Heart right ventricle (tissue), 16 donors: Measurements from ENCODE around the gene TAAR2. TPM values are rescaled to one million over a fixed set of nuclear protein-coding genes. Genes with fewer than 3 reads are reported as not detected.

Source experiments
- ATAC-seq, 8 donors: fragments of 200-7000 bp; cut with Tn5 transposase; one replicate each; pipeline ENCODE4 v1.9.1; 2020; ENCODE audit warnings: mild to moderate bottlenecking in 8 of 8, moderate library complexity in 8 of 8, moderate number of reproducible peaks in 1 of 8
- DNase-seq, 2 donors: peaks; one replicate each; pipeline ENCODE4 v3.0.0-alpha.2; 2020
- H3K27ac ChIP-seq, 10 donors: fragments of 200-600 bp; sonication (generic) in 2 of 10; one replicate each; pipeline versions ENCODE4 v1.5.0 to v1.8.0; 2020 to 2022; ENCODE audit warnings: mild to moderate bottlenecking in 3 of 10
- H3K27me3 ChIP-seq, 7 donors: fragments of 200-600 bp; one replicate each; pipeline ENCODE4 v1.8.0; 2021 to 2022; ENCODE audit warnings: mild to moderate bottlenecking in 2 of 7
- H3K36me3 ChIP-seq, 9 donors: fragments of 200-600 bp; sonication (generic) in 1 of 9; one replicate each; pipeline versions ENCODE4 v1.5.0 to v1.8.0; 2020 to 2022; ENCODE audit warnings: mild to moderate bottlenecking in 2 of 9
- H3K4me1 ChIP-seq, 9 donors: fragments of 200-600 bp; sonication (generic) in 1 of 9; one replicate each; pipeline versions ENCODE4 v1.5.0 to v1.8.0; 2020 to 2022; ENCODE audit warnings: mild to moderate bottlenecking in 4 of 9
- H3K4me3 ChIP-seq, 10 donors: fragments of 200-600 bp; sonication (generic) in 2 of 10; one replicate each; pipeline versions ENCODE4 v1.5.0 to v1.8.0; 2020 to 2022; ENCODE audit warnings: mild to moderate bottlenecking in 7 of 10, moderate library complexity in 2 of 10
- H3K9me3 ChIP-seq, 11 donors: fragments of 200-600 bp in 10 of 11; sonication (generic) in 2 of 11; one replicate each; pipeline versions ENCODE4 v1.5.0 to v1.8.0; 2013 to 2022; ENCODE audit warnings: mild to moderate bottlenecking in 2 of 11, control low read depth in 1 of 11, moderate library complexity in 1 of 11
- WGBS, 2 donors: extraction: QIAGEN DNeasy Blood & Tissue Kit; methylation state at CpG; one replicate each; pipeline ENCODE4 v1.1.7; 2013; ENCODE audit warnings: inconsistent platforms in 1 of 2; 5-methylcytosine and 5-hydroxymethylcytosine counted together
- intact Hi-C, 10 donors: fragments of 100-400 bp; cut with DNase I; formaldehyde crosslinking; loops; one replicate each; pipeline versions ENCODE4 v1.11.1 to v1.14.2; 2022
- polyA plus RNA-seq, 2 donors: library from polyadenylated mRNA; stranded (reverse); fragments of 200-250 nt; gene quantifications; one replicate each; pipeline ENCODE4 v1.2.3, GENCODE V29; 2013
- total RNA-seq, 10 donors: library from RNA; stranded (reverse); fragmentation: NEBNext Ultra II Directional in 3 of 10; extraction: Animal tissue kit (Norgen Biotek cat#: 25700) in 3 of 10; gene quantifications; one replicate each; pipeline versions ENCODE4 v1.2.1 to v1.2.4, GENCODE V29; 2021 to 2023
- TF ChIP-seq, protein P1 (sequence below), 9 donors: fragments of 200-600 bp; sonication (generic) in 2 of 9; IDR thresholded peaks; one replicate each; pipeline versions ENCODE4 v1.5.0 to v1.8.0; 2021 to 2022; ENCODE audit warnings: antibody characterized with exemption in 9 of 9, mild to moderate bottlenecking in 5 of 9, moderate library complexity in 1 of 9
- donor health status: Arrhythmogenic right ventricular cardiomyopathy.
- donor health status: ischemic (EF 13 %, LVEDD 7.1; RV severe dilation, severe dysfunction).
- donor health status: healthy with polysubstance abuse.
- donor health status: DM: no; HTN: yes; CAD: no.
- donor health status: DM: no; HTN: no; CAD: no.
- donor health status: ischemic (EF 25% LVEDD 6.9; RV normal size, moderate dysfunction).
- donor health status: ischemic (EF 25% LVEDD 5.7; RV mildly dilated, moderate dysfunction).
- donor health status: healthy.
- donor health status: DM: yes; HTN: yes; CAD: no.
- donor health status: Ischemic cardiomyopathy.
- donor health status: ischemic (EF 35%, LVEDD 5.7; RV mildly dilated, moderate dysfunction).
- donor health status: nonischemic (EF 11% LVEDD 7.7; RV severe dilation, severe dysfunction).
- donor health status: DM: yes; HTN: yes; CAD: no.
- donor health status: PGD.
- donor health status: ischemic (EF 29% LVEDD 5.4; RV normal size, mild dysfunction).
- donor health status: nonischemic (EF 23%, LVEDD 6.1; RV moderate dilation, normal function).

Gene TAAR2
- total and polyA plus RNA-seq, 12 donors: not detected

DNA sequence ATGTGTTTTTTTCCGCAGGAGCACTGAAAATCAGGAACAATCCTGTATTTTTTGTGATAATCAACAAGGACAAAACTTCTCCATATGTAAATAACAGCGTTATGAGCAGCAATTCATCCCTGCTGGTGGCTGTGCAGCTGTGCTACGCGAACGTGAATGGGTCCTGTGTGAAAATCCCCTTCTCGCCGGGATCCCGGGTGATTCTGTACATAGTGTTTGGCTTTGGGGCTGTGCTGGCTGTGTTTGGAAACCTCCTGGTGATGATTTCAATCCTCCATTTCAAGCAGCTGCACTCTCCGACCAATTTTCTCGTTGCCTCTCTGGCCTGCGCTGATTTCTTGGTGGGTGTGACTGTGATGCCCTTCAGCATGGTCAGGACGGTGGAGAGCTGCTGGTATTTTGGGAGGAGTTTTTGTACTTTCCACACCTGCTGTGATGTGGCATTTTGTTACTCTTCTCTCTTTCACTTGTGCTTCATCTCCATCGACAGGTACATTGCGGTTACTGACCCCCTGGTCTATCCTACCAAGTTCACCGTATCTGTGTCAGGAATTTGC, 53.8 kb downstream of the TAAR2 start, which contains the start of gene TAAR6:
Gene TAAR6 (plus strand): TSS at position 102 of the 557 bp plus-strand sequence. CDS start 0 bp downstream, at position 102.
- Histone ChIP-seq H3K9me3 (no peaks in the 10 kb centered on the region), H3K27me3 (peaks cover 0 to 47% (median 20%) of the 10 kb centered on the region in 7 donors), H3K4me3 (no peak within 1 kb of the TSS), H3K4me1 (peaks cover 0 to 8% (median 0%) of the 10 kb centered on the region in 9 donors), H3K27ac (no peak within 1 kb of the TSS), H3K36me3 (no peaks in the 10 kb centered on the region)
- TF ChIP-seq, protein P1, sequence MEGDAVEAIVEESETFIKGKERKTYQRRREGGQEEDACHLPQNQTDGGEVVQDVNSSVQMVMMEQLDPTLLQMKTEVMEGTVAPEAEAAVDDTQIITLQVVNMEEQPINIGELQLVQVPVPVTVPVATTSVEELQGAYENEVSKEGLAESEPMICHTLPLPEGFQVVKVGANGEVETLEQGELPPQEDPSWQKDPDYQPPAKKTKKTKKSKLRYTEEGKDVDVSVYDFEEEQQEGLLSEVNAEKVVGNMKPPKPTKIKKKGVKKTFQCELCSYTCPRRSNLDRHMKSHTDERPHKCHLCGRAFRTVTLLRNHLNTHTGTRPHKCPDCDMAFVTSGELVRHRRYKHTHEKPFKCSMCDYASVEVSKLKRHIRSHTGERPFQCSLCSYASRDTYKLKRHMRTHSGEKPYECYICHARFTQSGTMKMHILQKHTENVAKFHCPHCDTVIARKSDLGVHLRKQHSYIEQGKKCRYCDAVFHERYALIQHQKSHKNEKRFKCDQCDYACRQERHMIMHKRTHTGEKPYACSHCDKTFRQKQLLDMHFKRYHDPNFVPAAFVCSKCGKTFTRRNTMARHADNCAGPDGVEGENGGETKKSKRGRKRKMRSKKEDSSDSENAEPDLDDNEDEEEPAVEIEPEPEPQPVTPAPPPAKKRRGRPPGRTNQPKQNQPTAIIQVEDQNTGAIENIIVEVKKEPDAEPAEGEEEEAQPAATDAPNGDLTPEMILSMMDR (IDR thresholded peaks at IDR 0.05): no peak
- ATAC-seq (no peak), DNase-seq (no peak)
- intact Hi-C loops: no loop called here
- 71 to 77% methylated on average over 15 of the region's 15 CpGs for WGBS, 2 donors

DNA sequence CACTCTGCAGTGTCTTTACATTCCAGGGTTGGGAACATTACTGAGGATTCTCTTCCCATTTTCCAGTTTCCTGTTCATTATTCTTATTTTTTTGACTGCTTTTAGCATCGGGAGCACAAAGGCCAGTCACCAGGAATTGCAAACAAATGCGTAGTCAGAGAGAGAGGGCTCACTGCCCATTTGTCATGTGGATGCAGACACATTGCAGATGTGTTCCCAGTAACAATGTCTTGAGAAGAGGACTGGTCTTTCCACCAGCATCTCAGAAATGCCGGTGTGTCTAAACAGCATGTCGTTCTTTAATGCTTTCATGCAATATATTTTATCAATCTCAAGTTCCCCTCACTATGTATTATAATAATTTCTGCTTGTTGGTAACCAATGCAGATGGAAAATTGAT, 54.9 kb downstream of the TAAR2 start:
- DNase-seq (no peak), ATAC-seq (no peak)
- WGBS, 2 donors: 49 to 53% methylated on average over 4 of the region's 4 CpGs
- H3K4me3 ChIP-seq: no peak overlapping the region
- intact Hi-C loops: no loop called here
- no peaks in the 10 kb centered on the region for H3K9me3 ChIP-seq
- no peaks in the 10 kb centered on the region for H3K36me3 ChIP-seq
- TF ChIP-seq, protein P1 (IDR thresholded peaks at IDR 0.05): no peak
- no peak overlapping the region for H3K27ac ChIP-seq
- H3K27me3 ChIP-seq: peaks cover 0 to 56% (median 20%) of the 10 kb centered on the region in 7 donors
- peaks cover 0 to 8% (median 0%) of the 10 kb centered on the region in 9 donors for H3K4me1 ChIP-seq

DNA sequence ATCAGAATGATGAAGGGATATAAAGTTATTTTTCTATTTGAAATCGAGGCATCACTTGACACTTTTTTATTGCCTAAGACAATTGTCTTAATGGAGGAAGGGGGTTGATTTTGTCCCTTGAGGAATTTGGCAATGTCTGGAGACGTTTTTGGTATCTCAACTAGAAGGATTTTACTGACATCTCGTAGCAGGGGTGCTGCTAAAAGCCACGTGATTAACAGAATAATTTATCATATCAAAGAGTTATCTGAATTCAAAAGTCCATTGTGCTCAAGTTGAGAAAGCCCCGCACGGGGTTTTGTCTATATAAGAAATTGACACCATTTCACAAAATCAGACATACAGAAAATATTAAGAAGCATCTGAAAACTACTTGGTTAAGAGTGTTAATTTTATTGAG, 55.5 kb downstream of the TAAR2 start:
- H3K27ac ChIP-seq: no peak overlapping the region
- no peak overlapping the region for H3K4me3 ChIP-seq
- H3K27me3 ChIP-seq: peaks cover 0 to 62% (median 20%) of the 10 kb centered on the region in 7 donors
- no peaks in the 10 kb centered on the region for H3K36me3 ChIP-seq
- TF ChIP-seq, protein P1 (IDR thresholded peaks at IDR 0.05): no peak
- peaks cover 0 to 8% (median 0%) of the 10 kb centered on the region in 9 donors for H3K4me1 ChIP-seq
- H3K9me3 ChIP-seq: no peaks in the 10 kb centered on the region
- WGBS, 2 donors: 48 to 53% methylated on average over 6 of the region's 6 CpGs
- DNase-seq: no peak
- ATAC-seq: no peak
- intact Hi-C loops: no loop called here

DNA sequence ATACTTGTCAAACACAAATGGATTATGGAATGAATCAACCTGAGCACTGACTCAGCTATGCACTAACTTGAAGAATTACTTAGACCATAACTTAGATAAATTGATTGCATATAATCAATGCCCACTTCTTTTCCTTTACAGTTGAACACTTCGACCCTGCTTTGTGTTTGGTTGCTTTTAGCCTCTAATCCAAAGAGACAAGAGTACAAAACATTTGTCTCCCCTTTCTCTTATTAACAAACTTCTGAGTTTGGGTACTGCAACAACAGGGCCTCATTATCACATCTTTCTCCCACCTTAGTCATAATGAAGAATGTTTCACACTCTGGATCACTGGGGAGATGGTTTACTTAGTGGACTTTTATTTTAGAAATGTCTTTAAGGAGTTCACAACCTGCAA, 56.5 kb downstream of the TAAR2 start:
- 64 to 77% methylated on average over 1 of the region's 1 CpG for WGBS, 2 donors
- DNase-seq: no peak
- H3K4me1 ChIP-seq: peaks cover 0 to 8% (median 0%) of the 10 kb centered on the region in 9 donors
- intact Hi-C loops: no loop called here
- TF ChIP-seq, protein P1 (IDR thresholded peaks at IDR 0.05): no peak
- H3K27ac ChIP-seq: no peak overlapping the region
- ATAC-seq: no peak
- H3K27me3 ChIP-seq: peaks cover 0 to 72% (median 13%) of the 10 kb centered on the region in 7 donors
- H3K36me3 ChIP-seq: no peaks in the 10 kb centered on the region
- H3K4me3 ChIP-seq: no peak overlapping the region
- H3K9me3 ChIP-seq: no peaks in the 10 kb centered on the region

Other genes with a start within 250 kb of the TAAR2 start
- gene MOXD1, start 222.8 kb downstream of the TAAR2 start, total RNA-seq: 1 to 10 TPM in 8 of 10 donors, under 1 TPM in 2; 0.92 to 4.9 (median 2.0) TPM
- under 1 TPM; 0.80 to 0.93 TPM for gene MOXD1, start 222.8 kb downstream of the TAAR2 start, polyA plus RNA-seq
- 10 to 100 TPM; 50.4 to 71.4 (median 61.3) TPM for gene STX7, start 111.2 kb downstream of the TAAR2 start, total RNA-seq
- 10 to 100 TPM in 1 of 2 donors, 1 to 10 TPM in 1; 6.4 to 11.9 TPM for gene STX7, start 111.2 kb downstream of the TAAR2 start, polyA plus RNA-seq
- gene TAAR9, start 86.0 kb downstream of the TAAR2 start, total RNA-seq: not detected
- not detected for gene TAAR9, start 86.0 kb downstream of the TAAR2 start, polyA plus RNA-seq
- gene TAAR8, start 71.6 kb downstream of the TAAR2 start, total RNA-seq: not detected
- gene TAAR8, start 71.6 kb downstream of the TAAR2 start, polyA plus RNA-seq: not detected
- not detected for gene TAAR6, start 54.0 kb downstream of the TAAR2 start, total RNA-seq
- not detected for gene TAAR6, start 54.0 kb downstream of the TAAR2 start, polyA plus RNA-seq
- gene TAAR5, start 34.5 kb downstream of the TAAR2 start, total RNA-seq: not detected
- gene TAAR5, start 34.5 kb downstream of the TAAR2 start, polyA plus RNA-seq: not detected
- not detected for gene TAAR1, start 34.9 kb upstream of the TAAR2 start, total RNA-seq
- gene TAAR1, start 34.9 kb upstream of the TAAR2 start, polyA plus RNA-seq: not detected
- gene VNN1, start 89.8 kb upstream of the TAAR2 start, total RNA-seq: 1 to 10 TPM in 2 of 10 donors, under 1 TPM in 8; 0.09 to 2.0 (median 0.44) TPM
- under 1 TPM; 0.23 to 0.44 TPM for gene VNN1, start 89.8 kb upstream of the TAAR2 start, polyA plus RNA-seq
- gene VNN2, start 133.6 kb upstream of the TAAR2 start, total RNA-seq: 1 to 10 TPM in 8 of 10 donors, under 1 TPM in 2; 0.83 to 4.2 (median 2.0) TPM
- gene VNN2, start 133.6 kb upstream of the TAAR2 start, polyA plus RNA-seq: under 1 TPM; 0.23 to 0.95 TPM
- gene SLC18B1, start 174.4 kb upstream of the TAAR2 start, total RNA-seq: 1 to 10 TPM; 1.7 to 5.5 (median 2.4) TPM
- 1 to 10 TPM; 2.3 to 8.3 TPM for gene SLC18B1, start 174.4 kb upstream of the TAAR2 start, polyA plus RNA-seq
- gene RPS12, start 190.3 kb upstream of the TAAR2 start, total RNA-seq: 100 to 1,000 TPM; 403 to 686 (median 439) TPM
- gene RPS12, start 190.3 kb upstream of the TAAR2 start, polyA plus RNA-seq: 1,000 to 10,000 TPM in 1 of 2 donors, 100 to 1,000 TPM in 1; 335 to 2,223 TPM